Lower leg skin (tissue), 3 donors: ENCODE measurements around the gene TRUB2.

ENCODE experiments used
- POLR2A ChIP-seq, 2 donors: fragments of 450-650 bp; IDR thresholded peaks; one replicate each; pipeline ENCODE4 v1.6.1; 2016 to 2017; ENCODE audit warnings: antibody characterized with exemption in 2 of 2, mild to moderate bottlenecking in 1 of 2, moderate library complexity in 1 of 2
- TF ChIP-seq, protein P1 (sequence below), 3 donors: fragments of 450-650 bp; IDR thresholded peaks; one replicate each; pipeline ENCODE4 v1.5.1; 2016; ENCODE audit warnings: antibody characterized with exemption in 3 of 3, mild to moderate bottlenecking in 3 of 3, moderate library complexity in 2 of 3

DNA sequence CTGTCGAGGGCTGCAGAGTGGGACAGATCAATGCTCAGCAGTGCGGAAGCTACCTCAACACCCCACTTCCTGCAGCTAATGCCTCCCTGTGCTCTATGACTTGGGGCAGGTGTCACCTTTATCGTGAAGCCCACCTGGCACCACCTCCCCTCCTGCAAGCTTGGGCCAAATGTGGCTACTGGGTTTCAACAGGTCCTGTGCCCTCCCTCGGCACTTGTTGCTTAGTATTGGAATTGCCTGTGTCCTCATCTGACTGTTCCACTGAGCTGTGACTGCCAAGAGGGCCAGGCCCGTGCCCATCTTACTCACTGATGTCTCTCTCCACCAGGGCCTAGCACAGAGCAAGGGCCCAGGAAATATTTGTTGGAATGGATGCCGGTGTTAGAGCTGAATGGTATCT, 27.5 kb upstream of the TRUB2 start:
- no peak for TF ChIP-seq POLR2A (IDR thresholded peaks at IDR 0.05)
- TF ChIP-seq, protein P1, sequence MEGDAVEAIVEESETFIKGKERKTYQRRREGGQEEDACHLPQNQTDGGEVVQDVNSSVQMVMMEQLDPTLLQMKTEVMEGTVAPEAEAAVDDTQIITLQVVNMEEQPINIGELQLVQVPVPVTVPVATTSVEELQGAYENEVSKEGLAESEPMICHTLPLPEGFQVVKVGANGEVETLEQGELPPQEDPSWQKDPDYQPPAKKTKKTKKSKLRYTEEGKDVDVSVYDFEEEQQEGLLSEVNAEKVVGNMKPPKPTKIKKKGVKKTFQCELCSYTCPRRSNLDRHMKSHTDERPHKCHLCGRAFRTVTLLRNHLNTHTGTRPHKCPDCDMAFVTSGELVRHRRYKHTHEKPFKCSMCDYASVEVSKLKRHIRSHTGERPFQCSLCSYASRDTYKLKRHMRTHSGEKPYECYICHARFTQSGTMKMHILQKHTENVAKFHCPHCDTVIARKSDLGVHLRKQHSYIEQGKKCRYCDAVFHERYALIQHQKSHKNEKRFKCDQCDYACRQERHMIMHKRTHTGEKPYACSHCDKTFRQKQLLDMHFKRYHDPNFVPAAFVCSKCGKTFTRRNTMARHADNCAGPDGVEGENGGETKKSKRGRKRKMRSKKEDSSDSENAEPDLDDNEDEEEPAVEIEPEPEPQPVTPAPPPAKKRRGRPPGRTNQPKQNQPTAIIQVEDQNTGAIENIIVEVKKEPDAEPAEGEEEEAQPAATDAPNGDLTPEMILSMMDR (IDR thresholded peaks at IDR 0.05): no peak
